HepG2 (cell line): Measurements from ENCODE around the gene INTS3. TPM values are rescaled to one million over a fixed set of nuclear protein-coding genes. Genes with fewer than 3 reads are reported as not detected.

Experiments
- ATAC-seq: fragments of 200-7000 bp; cut with Tn5 transposase; 3 replicates; pipeline ENCODE4 v1.9.1; 2020; ENCODE audit warnings: mild to moderate bottlenecking, moderate library complexity
- BruUV-seq: library from RNA; stranded (reverse); fragments of 400-500 nt; replicated peaks from 2 replicates; lab custom pipeline; 2021; lab: Mats Ljungman, UMichigan
- CTCF ChIA-PET: fragments of 300-600 bp; formaldehyde crosslinking; extraction: SDS; loops from one replicate; lab custom pipeline; 2021; ENCODE audit warnings: low total read pairs, inconsistent platforms, low intra/inter-chr PET ratio; lab: Yijun Ruan, JAX
- POLR2A ChIA-PET: fragments of 350-600 bp; sonication (Branson Sonifier 250); formaldehyde crosslinking; loops from one replicate; lab custom pipeline; 2020; ENCODE audit warnings: antibody characterized with exemption, inconsistent platforms; lab: Yijun Ruan, JAX
- DNase-seq: peaks from one replicate; pipeline ENCODE4 v3.0.0-alpha.2; 2015; ENCODE audit warnings: low spot score
- FAIRE-seq: peaks from 3 replicates; lab custom pipeline; 2011; peaks lifted over from hg19 to GRCh38; lab: Jason Lieb, UNC
- H2AFZ ChIP-seq: one replicate; pipeline ENCODE4 v1.6.1; 2011; ENCODE audit warnings: low read length, inconsistent platforms
- H3K27ac ChIP-seq: fragments of 300-600 bp; 3 replicates; pipeline ENCODE4 v1.8.0; 2011; ENCODE audit warnings: mixed run types, mild to moderate bottlenecking, mixed read lengths, low read length, inconsistent platforms; ENCODE audit not compliant: insufficient read depth; ENCODE audit errors: extremely low read length
- H3K27me3 ChIP-seq, 2 experiments: fragments of 200-600 bp in 1 of 2; 2 replicates in 1 of 2; 3 replicates in 1 of 2; pipeline versions ENCODE4 v1.6.0 to v1.8.0; 2011; ENCODE audit warnings: low read length in 2 of 2, mild to moderate bottlenecking in 2 of 2, moderate library complexity in 2 of 2, inconsistent platforms in 1 of 2; ENCODE audit not compliant: insufficient read depth in 2 of 2, control insufficient read depth in 1 of 2
- H3K36me3 ChIP-seq, 2 experiments: fragments of 200-600 bp in 1 of 2; replicated peaks in 1 of 2; 2 replicates in 1 of 2; 3 replicates in 1 of 2; pipeline versions ENCODE4 v1.5.1 to v1.8.0; 2011; ENCODE audit warnings: low read length in 2 of 2, inconsistent platforms in 1 of 2; ENCODE audit not compliant: insufficient read depth in 2 of 2, control insufficient read depth in 1 of 2
- H3K4me1 ChIP-seq: 2 replicates; pipeline ENCODE4 v1.5.1; 2012; ENCODE audit warnings: low read length, inconsistent platforms; ENCODE audit not compliant: insufficient read depth
- H3K4me2 ChIP-seq: 2 replicates; pipeline ENCODE4 v1.6.0; 2011; ENCODE audit warnings: low read depth, low read length, inconsistent platforms
- H3K4me3 ChIP-seq, 3 experiments: fragments of 200-600 bp in 1 of 3; sonication (generic), shearing (Covaris generic) in 1 of 3; replicated peaks in 1 of 3; 2 replicates each; pipeline ENCODE4 v1.5.1; 2011 to 2016; ENCODE audit warnings: low read length in 3 of 3, inconsistent platforms in 2 of 3, low read depth in 2 of 3, mild to moderate bottlenecking in 2 of 3, control low read depth in 1 of 3, mixed read lengths in 1 of 3; ENCODE audit not compliant: insufficient read depth in 1 of 3
- H3K79me2 ChIP-seq: one replicate; pipeline ENCODE4 v1.6.1; 2011; ENCODE audit warnings: low read length, inconsistent platforms; ENCODE audit not compliant: insufficient read depth
- H3K9ac ChIP-seq: 2 replicates; pipeline ENCODE4 v1.6.0; 2011; ENCODE audit warnings: mild to moderate bottlenecking, low read depth, low read length, inconsistent platforms; ENCODE audit not compliant: insufficient read depth
- H3K9me3 ChIP-seq: 2 replicates; pipeline ENCODE4 v1.5.1; 2012; ENCODE audit warnings: mild to moderate bottlenecking, low read length
- H4K20me1 ChIP-seq: 2 replicates; pipeline ENCODE4 v1.6.0; 2011; ENCODE audit warnings: inconsistent platforms, mild to moderate bottlenecking, low read length, moderate library complexity; ENCODE audit not compliant: insufficient read depth
- FOSL2 ChIP-seq: sonication (generic); formaldehyde crosslinking; IDR thresholded peaks from 2 replicates; pipeline ENCODE4 v1.4.0; 2020; ENCODE audit warnings: missing genetic modification reagents
- GABPA ChIP-seq, 2 experiments: IDR thresholded peaks; 2 replicates each; pipeline ENCODE4 v1.6.1; 2011 to 2016; ENCODE audit warnings: low read depth in 2 of 2, low read length in 1 of 2, missing biosample characterization in 1 of 2, missing genetic modification characterization in 1 of 2
- JARID2 ChIP-seq: sonication (generic); formaldehyde crosslinking; IDR thresholded peaks from 2 replicates; pipeline ENCODE4 v1.8.1; 2023; ENCODE audit warnings: missing genetic modification reagents, inconsistent platforms; ENCODE audit not compliant: insufficient replicate concordance
- JDP2 ChIP-seq: sonication (generic); formaldehyde crosslinking; IDR thresholded peaks from 2 replicates; pipeline ENCODE4 v1.8.1; 2022; ENCODE audit warnings: missing genetic modification reagents, borderline replicate concordance
- KDM5A ChIP-seq: fragments of 200-600 bp; sonication (generic); IDR thresholded peaks from 2 replicates; pipeline ENCODE4 v1.7.0; 2018; ENCODE audit warnings: antibody characterized with exemption, mild to moderate bottlenecking, low read length, borderline replicate concordance
- MEIS2 ChIP-seq: sonication (generic); formaldehyde crosslinking; IDR thresholded peaks from 2 replicates; pipeline ENCODE4 v1.9.0; 2021; ENCODE audit warnings: mild to moderate bottlenecking, missing genetic modification reagents
- MXD1 ChIP-seq: sonication (generic); formaldehyde crosslinking; IDR thresholded peaks from 2 replicates; pipeline ENCODE4 v1.4.0; 2020; ENCODE audit warnings: mild to moderate bottlenecking, missing genetic modification reagents
- MXD4 ChIP-seq: IDR thresholded peaks from 2 replicates; pipeline ENCODE4 v1.6.1; 2016; ENCODE audit warnings: mild to moderate bottlenecking, missing biosample characterization, missing genetic modification reagents
- NFIB ChIP-seq: sonication (generic); formaldehyde crosslinking; IDR thresholded peaks from 2 replicates; pipeline ENCODE4 v1.9.0; 2021; ENCODE audit warnings: missing genetic modification reagents, mild to moderate bottlenecking, borderline replicate concordance
- PITX1 ChIP-seq: sonication (generic); formaldehyde crosslinking; IDR thresholded peaks from 2 replicates; pipeline ENCODE4 v1.5.1; 2020; ENCODE audit warnings: mild to moderate bottlenecking, missing genetic modification reagents
- SAFB2 ChIP-seq: sonication (generic); formaldehyde crosslinking; IDR thresholded peaks from 2 replicates; pipeline ENCODE4 v1.5.1; 2020; ENCODE audit warnings: missing genetic modification reagents, low read depth, mild to moderate bottlenecking, borderline replicate concordance
- SIN3A ChIP-seq: IDR thresholded peaks from 2 replicates; pipeline ENCODE4 v1.6.1; 2011; ENCODE audit warnings: low read depth, mild to moderate bottlenecking, control low read depth, low read length, borderline replicate concordance
- YEATS2 ChIP-seq: sonication (generic); formaldehyde crosslinking; IDR thresholded peaks from 2 replicates; pipeline ENCODE4 v1.4.0; 2020; ENCODE audit warnings: missing genetic modification reagents, borderline replicate concordance
- ZFP36L2 ChIP-seq: sonication (generic); formaldehyde crosslinking; IDR thresholded peaks from 2 replicates; pipeline ENCODE4 v1.4.0; 2020; ENCODE audit warnings: missing genetic modification reagents
- ZNF264 ChIP-seq: sonication (generic); formaldehyde crosslinking; IDR thresholded peaks from 2 replicates; pipeline ENCODE4 v1.4.0; 2020; ENCODE audit warnings: missing genetic modification reagents
- ZNF510 ChIP-seq: sonication (generic); formaldehyde crosslinking; IDR thresholded peaks from 2 replicates; pipeline ENCODE4 v1.4.0; 2020; ENCODE audit warnings: low read depth, mild to moderate bottlenecking, missing genetic modification reagents
- WGBS: methylation state at CpG from one replicate; pipeline ENCODE4 v1.1.6; 2017; ENCODE audit warnings: low lambda C conversion rate; 5-methylcytosine and 5-hydroxymethylcytosine counted together
- in situ Hi-C: cut with HindIII; loops from 2 replicates; pipeline ENCODE4 v1.10.0; 2017; ENCODE audit warnings: low pct_unique_long_range_greater_than_20kb; ENCODE audit not compliant: extremely low pct_ligation_motif_present
- intact Hi-C: fragments of 100-400 bp; cut with micrococcal nuclease; formaldehyde crosslinking; loops from one replicate; pipeline ENCODE4 v1.10.0; 2022; ENCODE audit not compliant: unreplicated experiment
- polyA plus RNA-seq, 8 experiments: library from polyadenylated mRNA; depleted of rRNA in 3 of 8; stranded (reverse) in 7 of 8; unstranded in 1 of 8; fragments of >200 nt; fragmentation: Illumina TruSeq in 4 of 8; extraction: Trizol in 4 of 8; gene quantifications; 2 replicates each; pipeline versions ENCODE4 v1.2.1 to v1.2.3, GENCODE V29; 2011 to 2016; ENCODE audit warnings: low read depth in 4 of 8, missing spikeins in 1 of 8, mixed read lengths in 1 of 8; ENCODE audit not compliant: insufficient read depth in 1 of 8
- total RNA-seq, 5 experiments: library from RNA; depleted of rRNA; stranded (reverse); fragments of >200 nt; fragmentation: Illumina TruSeq; extraction: Trizol; gene quantifications; 2 replicates each; pipeline ENCODE4 v1.2.3, GENCODE V29; 2016; ENCODE audit warnings: low read depth in 1 of 5
- TF ChIP-seq, protein P1 (sequence below): sonication (generic); formaldehyde crosslinking; IDR thresholded peaks from 2 replicates; pipeline ENCODE4 v1.5.0; 2020; ENCODE audit warnings: mild to moderate bottlenecking, missing genetic modification reagents, borderline replicate concordance
- TF ChIP-seq, protein P2 (sequence below): sonication (generic); IDR thresholded peaks from 2 replicates; pipeline ENCODE4 v1.6.1; 2016; ENCODE audit warnings: low read depth, borderline replicate concordance

INTS3 gene
- total and polyA plus RNA-seq, 2 of the 13 experiments (the other 11 are each of a cell fraction or from before 2014, with no cell fraction given), result 17.2 to 27.2 TPM

DNA sequence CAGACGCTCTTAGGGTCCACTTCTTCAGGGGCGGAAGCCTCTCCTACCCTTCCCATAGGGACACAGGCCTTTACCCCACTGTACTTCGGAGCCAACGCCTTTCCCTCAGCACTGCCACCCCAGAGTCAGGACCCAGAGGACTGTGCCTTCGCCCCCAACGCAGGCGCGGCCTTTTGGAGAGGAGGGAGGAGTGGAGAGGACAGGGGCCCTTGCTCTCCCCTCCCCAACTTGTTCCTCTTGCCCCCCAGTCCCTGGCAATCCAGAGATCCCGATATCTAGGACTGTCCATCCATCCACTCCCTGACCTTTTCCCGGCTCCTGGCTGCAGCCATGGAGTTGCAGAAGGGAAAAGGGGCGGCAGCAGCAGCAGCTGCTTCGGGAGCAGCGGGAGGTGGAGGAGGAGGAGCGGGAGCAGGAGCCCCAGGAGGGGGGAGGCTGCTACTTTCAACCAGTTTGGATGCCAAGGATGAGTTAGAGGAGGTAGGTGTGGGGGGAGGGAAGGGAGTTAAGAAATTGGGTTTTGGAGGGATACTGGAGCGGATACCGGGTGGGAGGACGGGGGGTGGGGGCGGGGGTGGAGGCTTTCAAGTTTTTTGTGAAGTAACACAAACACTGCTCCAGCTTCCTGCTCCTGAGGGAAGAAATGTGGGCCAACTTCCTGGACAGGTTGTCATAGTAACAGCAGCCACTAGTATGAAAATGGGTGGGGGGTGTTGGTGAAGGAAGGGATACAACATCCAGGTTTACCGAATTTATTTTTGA is 636 bp downstream of the INTS3 start:
- Histone ChIP-seq H3K27ac (peak overlapping the region; percentile 95), H3K79me2 (peaks cover 12% of the 10 kb centered on the region), H2AFZ (no peak overlapping the region), H3K4me3 (peak overlapping the region; percentile 89 to 95 (median 92)), H3K4me2 (peak overlapping the region; percentile 93), H3K9me3 (no peaks in the 10 kb centered on the region), H4K20me1 (no peaks in the 10 kb centered on the region), H3K9ac (peak overlapping the region; percentile 100), H3K36me3 (no peaks in the 10 kb centered on the region), H3K4me1 (peaks cover 49% of the 10 kb centered on the region), H3K27me3 (no peaks in the 10 kb centered on the region; a peak in 1 of 5 replicates)
- ATAC-seq (peak; percentile 16), DNase-seq (peak; percentile 49), FAIRE-seq (no peak)
- in situ Hi-C loops (no loop called here), intact Hi-C loops (loop anchor here (2.0 to 5.0 kb wide), 2 partner anchors 14 to 56 kb away; partner anchors contain the start of gene ILF2)
- CTCF ChIA-PET, result no interaction called here
- WGBS, result 2% methylated on average over 19 of the region's 19 CpGs
- TSS peak; percentile 87 for BruUV-seq
- POLR2A ChIA-PET, result interaction anchor here (0.5 to 3.2 kb wide), 29 partner anchors 8 to 1966 kb away, joined by 3 to 27 read pairs (median 5); partner anchors contain the start of genes CHTOP, CREB3L4, JTB and MRPL9
- no peak for TF ChIP-seq MXD1 (CRISPR knock-in tag)
- TF ChIP-seq SIN3A, result 0 out of 2 replicates have a peak, but pooled peaks have one; percentile 36
- TF ChIP-seq, protein P1, sequence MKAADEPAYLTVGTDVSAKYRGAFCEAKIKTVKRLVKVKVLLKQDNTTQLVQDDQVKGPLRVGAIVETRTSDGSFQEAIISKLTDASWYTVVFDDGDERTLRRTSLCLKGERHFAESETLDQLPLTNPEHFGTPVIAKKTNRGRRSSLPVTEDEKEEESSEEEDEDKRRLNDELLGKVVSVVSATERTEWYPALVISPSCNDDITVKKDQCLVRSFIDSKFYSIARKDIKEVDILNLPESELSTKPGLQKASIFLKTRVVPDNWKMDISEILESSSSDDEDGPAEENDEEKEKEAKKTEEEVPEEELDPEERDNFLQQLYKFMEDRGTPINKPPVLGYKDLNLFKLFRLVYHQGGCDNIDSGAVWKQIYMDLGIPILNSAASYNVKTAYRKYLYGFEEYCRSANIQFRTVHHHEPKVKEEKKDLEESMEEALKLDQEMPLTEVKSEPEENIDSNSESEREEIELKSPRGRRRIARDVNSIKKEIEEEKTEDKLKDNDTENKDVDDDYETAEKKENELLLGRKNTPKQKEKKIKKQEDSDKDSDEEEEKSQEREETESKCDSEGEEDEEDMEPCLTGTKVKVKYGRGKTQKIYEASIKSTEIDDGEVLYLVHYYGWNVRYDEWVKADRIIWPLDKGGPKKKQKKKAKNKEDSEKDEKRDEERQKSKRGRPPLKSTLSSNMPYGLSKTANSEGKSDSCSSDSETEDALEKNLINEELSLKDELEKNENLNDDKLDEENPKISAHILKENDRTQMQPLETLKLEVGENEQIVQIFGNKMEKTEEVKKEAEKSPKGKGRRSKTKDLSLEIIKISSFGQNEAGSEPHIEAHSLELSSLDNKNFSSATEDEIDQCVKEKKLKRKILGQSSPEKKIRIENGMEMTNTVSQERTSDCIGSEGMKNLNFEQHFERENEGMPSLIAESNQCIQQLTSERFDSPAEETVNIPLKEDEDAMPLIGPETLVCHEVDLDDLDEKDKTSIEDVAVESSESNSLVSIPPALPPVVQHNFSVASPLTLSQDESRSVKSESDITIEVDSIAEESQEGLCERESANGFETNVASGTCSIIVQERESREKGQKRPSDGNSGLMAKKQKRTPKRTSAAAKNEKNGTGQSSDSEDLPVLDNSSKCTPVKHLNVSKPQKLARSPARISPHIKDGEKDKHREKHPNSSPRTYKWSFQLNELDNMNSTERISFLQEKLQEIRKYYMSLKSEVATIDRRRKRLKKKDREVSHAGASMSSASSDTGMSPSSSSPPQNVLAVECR (CRISPR knock-in tag), result no peak; the same call in 1 of the 2 replicates
- TF ChIP-seq JDP2 (CRISPR knock-in tag), result no peak
- TF ChIP-seq MXD4 (CRISPR knock-in tag), result 0 out of 2 replicates have a peak, but pooled peaks have one; percentile 10
- peak; percentile 28; the same call in 1 of the 2 replicates for TF ChIP-seq KDM5A
- no peak for TF ChIP-seq ZFP36L2
- TF ChIP-seq SAFB2 (CRISPR knock-in tag), result 0 out of 2 replicates have a peak, but pooled peaks have one; percentile 13
- TF ChIP-seq YEATS2, result no peak
- TF ChIP-seq GABPA (IDR thresholded peaks at IDR 0.05; ENCODE audit: low read depth, low read length), result peak; percentile 21; the same call in 1 of the 2 replicates
- TF ChIP-seq GABPA (CRISPR knock-in tag; IDR thresholded peaks at IDR 0.05; ENCODE audit: low read depth), result peak; percentile 47; the same call in 1 of the 2 replicates
- TF ChIP-seq ZNF510 (CRISPR knock-in tag), result no peak
- TF ChIP-seq NFIB (CRISPR knock-in tag), result no peak
- 0 out of 2 replicates have a peak, but pooled peaks have one; percentile 23 for TF ChIP-seq MEIS2
- TF ChIP-seq ZNF264 (CRISPR knock-in tag), result no peak
- no peak for TF ChIP-seq FOSL2 (CRISPR knock-in tag)
- TF ChIP-seq PITX1 (CRISPR knock-in tag), result no peak
- no peak for TF ChIP-seq JARID2 (CRISPR knock-in tag)
- TF ChIP-seq, protein P2, sequence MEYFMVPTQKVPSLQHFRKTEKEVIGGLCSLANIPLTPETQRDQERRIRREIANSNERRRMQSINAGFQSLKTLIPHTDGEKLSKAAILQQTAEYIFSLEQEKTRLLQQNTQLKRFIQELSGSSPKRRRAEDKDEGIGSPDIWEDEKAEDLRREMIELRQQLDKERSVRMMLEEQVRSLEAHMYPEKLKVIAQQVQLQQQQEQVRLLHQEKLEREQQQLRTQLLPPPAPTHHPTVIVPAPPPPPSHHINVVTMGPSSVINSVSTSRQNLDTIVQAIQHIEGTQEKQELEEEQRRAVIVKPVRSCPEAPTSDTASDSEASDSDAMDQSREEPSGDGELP, result no peak; the same call in 1 of the 2 replicates
